Measurements from ENCODE around the gene ACTN2. TPM values are rescaled to one million over a fixed set of nuclear protein-coding genes. Genes with fewer than 3 reads are reported as not detected.
"Not testable (repeated sequence)": the region's sequence is repeated elsewhere in the genome, so short reads cannot be mapped to it uniquely, and the experiment has no call there.

ACTN2 gene
- polyA plus RNA-seq, 1 donor = 3.1 TPM

DNA sequence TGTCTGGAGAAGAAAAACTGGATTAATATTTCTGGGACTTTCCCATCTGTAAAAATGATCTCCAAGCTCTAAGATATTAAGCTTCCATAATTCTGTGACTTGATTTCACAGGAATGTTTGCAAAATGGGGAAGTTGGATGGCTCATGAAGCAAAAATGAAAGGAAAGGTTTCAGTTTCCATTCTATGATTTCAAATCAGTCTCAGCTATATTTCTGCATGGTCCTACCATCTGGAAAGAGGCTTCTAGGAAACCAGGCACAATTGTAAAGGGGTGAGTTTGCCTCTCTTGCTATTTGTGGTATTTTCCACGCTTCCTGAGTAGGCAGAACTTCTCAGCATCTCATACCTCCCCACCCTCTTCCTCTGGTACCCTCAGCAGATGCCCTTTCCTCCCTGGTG lies 22.4 kb upstream of the ACTN2 start:
- Histone ChIP-seq H3K4me3 (ENCODE audit: low read length) (no peak overlapping the region), H3K4me1 (ENCODE audit: control insufficient read depth, insufficient read depth, low read length) (no peaks in the 10 kb centered on the region), H3K36me3 (ENCODE audit: control insufficient read depth, insufficient read depth, low read length) (no peaks in the 10 kb centered on the region), H3K27ac (ENCODE audit: low read length) (no peak overlapping the region), H3K9me3 (ENCODE audit: control insufficient read depth, low read depth, low read length) (no peaks in the 10 kb centered on the region), H3K27me3 (ENCODE audit: control insufficient read depth, insufficient read depth, low read length) (no peaks in the 10 kb centered on the region)
- no peak for DNase-seq
- WGBS (ENCODE audit: insufficient coverage, low lambda C conversion rate) = no CpG with 5 or more reads among the region's 1 CpG

GRCh38 chr1:236668909-236669308 lies 17.4 kb upstream of the ACTN2 start:
- not testable (repeated sequence) for H3K9me3 ChIP-seq (ENCODE audit: control insufficient read depth, low read depth, low read length); H3K27ac ChIP-seq (ENCODE audit: low read length); H3K36me3 ChIP-seq (ENCODE audit: control insufficient read depth, insufficient read depth, low read length); H3K27me3 ChIP-seq (ENCODE audit: control insufficient read depth, insufficient read depth, low read length); H3K4me3 ChIP-seq (ENCODE audit: low read length); H3K4me1 ChIP-seq (ENCODE audit: control insufficient read depth, insufficient read depth, low read length); DNase-seq
- WGBS (ENCODE audit: insufficient coverage, low lambda C conversion rate) = 100% methylated on average over 3 of the region's 5 CpGs

DNA sequence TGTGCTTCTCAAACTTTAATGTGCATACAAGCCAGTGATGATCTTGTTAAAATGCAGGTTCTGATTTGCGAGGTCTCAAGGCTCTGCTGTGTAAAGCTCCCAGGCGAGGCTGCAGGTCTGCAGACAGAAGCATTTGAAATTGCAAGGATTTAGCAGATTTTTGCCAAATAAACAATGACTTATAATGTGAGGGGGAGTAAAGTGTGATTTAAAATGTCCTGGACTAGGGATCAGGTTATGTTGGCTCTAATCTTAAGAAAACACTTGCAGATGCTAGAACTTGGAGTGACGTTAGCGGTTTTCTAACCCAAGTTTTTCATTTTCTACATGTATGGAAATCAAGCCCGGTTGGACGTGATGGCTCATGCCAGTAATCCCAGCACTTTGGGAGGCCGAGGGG lies 16.2 kb upstream of the ACTN2 start:
- Histone ChIP-seq H3K27me3 (ENCODE audit: control insufficient read depth, insufficient read depth, low read length) (peaks cover 6% of the 10 kb centered on the region), H3K4me1 (ENCODE audit: control insufficient read depth, insufficient read depth, low read length) (no peaks in the 10 kb centered on the region), H3K9me3 (ENCODE audit: control insufficient read depth, low read depth, low read length) (no peaks in the 10 kb centered on the region), H3K36me3 (ENCODE audit: control insufficient read depth, insufficient read depth, low read length) (no peaks in the 10 kb centered on the region), H3K4me3 (ENCODE audit: low read length) (no peak overlapping the region), H3K27ac (ENCODE audit: low read length) (no peak overlapping the region)
- no peak for DNase-seq
- WGBS (ENCODE audit: insufficient coverage, low lambda C conversion rate) = 100% methylated on average over 1 of the region's 7 CpGs

DNA sequence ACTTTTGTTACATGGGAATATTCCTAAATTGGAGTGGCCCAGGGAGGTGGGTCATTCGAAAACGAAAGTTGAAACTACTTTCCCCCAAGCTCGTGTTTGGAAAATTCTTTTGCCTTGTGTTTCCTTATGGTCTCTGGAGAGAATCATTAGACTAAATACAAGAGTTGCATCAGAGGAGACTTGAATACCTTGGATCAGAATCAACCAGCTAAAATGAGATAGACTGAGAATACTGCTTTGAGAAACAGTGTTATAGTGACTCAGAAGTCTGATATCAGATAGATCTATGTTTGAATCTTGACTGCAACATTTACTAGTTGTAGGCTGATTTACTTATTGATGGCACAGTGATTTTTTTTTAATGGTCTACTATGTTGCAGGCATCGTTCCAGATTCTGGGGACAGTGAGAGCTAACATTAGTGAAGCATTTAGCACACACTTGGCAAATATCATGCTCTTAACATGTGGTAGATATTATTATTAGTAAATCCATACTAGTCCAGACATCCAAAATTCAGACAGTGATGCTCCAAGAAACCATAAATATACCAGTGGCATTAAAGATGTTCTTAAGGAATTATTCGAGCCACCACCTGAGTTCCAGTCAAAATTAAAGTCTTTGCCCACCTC lies 12.9 kb upstream of the ACTN2 start:
- no peak for DNase-seq
- WGBS (ENCODE audit: insufficient coverage, low lambda C conversion rate) = 57% methylated on average over 1 of the region's 5 CpGs
- Histone ChIP-seq H3K4me1 (ENCODE audit: control insufficient read depth, insufficient read depth, low read length) (no peaks in the 10 kb centered on the region), H3K4me3 (ENCODE audit: low read length) (no peak overlapping the region), H3K27ac (ENCODE audit: low read length) (no peak overlapping the region), H3K27me3 (ENCODE audit: control insufficient read depth, insufficient read depth, low read length) (peaks cover 6% of the 10 kb centered on the region), H3K36me3 (ENCODE audit: control insufficient read depth, insufficient read depth, low read length) (no peaks in the 10 kb centered on the region), H3K9me3 (ENCODE audit: control insufficient read depth, low read depth, low read length) (no peaks in the 10 kb centered on the region)

- H3K9me3 ChIP-seq (ENCODE audit: control insufficient read depth, low read depth, low read length) = no peaks in the 10 kb centered on the region
- no peak overlapping the region for H3K27ac ChIP-seq (ENCODE audit: low read length)
- WGBS (ENCODE audit: insufficient coverage, low lambda C conversion rate) = 100% methylated on average over 2 of the region's 3 CpGs
- H3K36me3 ChIP-seq (ENCODE audit: control insufficient read depth, insufficient read depth, low read length) = no peaks in the 10 kb centered on the region
- H3K27me3 ChIP-seq (ENCODE audit: control insufficient read depth, insufficient read depth, low read length) = peaks cover 7% of the 10 kb centered on the region
- no peak for DNase-seq
- no peak overlapping the region for H3K4me3 ChIP-seq (ENCODE audit: low read length)
- H3K4me1 ChIP-seq (ENCODE audit: control insufficient read depth, insufficient read depth, low read length) = no peaks in the 10 kb centered on the region
Observed at GRCh38 chr1:236677641-236678235, 8.6 kb upstream of the ACTN2 start.

DNA sequence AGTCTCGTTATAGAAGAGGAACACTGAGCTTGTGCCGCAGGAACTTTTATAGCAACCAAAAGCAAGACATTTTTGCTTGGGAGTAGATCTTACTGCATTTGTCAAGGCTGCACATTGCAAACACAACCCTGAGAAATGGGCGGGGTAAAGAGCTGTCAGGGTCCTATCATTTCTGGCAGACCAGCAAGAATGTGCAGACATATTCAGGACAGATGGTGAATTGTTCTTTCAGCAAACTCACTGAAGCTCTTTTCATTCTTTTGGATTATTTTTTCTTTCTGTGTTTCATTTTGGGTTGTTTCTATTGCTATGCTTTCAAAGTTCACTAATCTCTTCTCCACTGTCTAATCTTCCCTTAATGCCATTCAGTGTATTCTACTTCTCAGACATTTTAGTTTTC lies 5.1 kb upstream of the ACTN2 start:
- peaks cover 6% of the 10 kb centered on the region for H3K27me3 ChIP-seq (ENCODE audit: control insufficient read depth, insufficient read depth, low read length)
- no peaks in the 10 kb centered on the region for H3K36me3 ChIP-seq (ENCODE audit: control insufficient read depth, insufficient read depth, low read length)
- H3K4me1 ChIP-seq (ENCODE audit: control insufficient read depth, insufficient read depth, low read length) = no peaks in the 10 kb centered on the region
- H3K27ac ChIP-seq (ENCODE audit: low read length) = no peak overlapping the region
- H3K9me3 ChIP-seq (ENCODE audit: control insufficient read depth, low read depth, low read length) = peaks cover 7% of the 10 kb centered on the region
- no peak for DNase-seq
- no peak overlapping the region for H3K4me3 ChIP-seq (ENCODE audit: low read length)
- WGBS (ENCODE audit: insufficient coverage, low lambda C conversion rate) = 80% methylated on average over 1 of the region's 3 CpGs

- WGBS (ENCODE audit: insufficient coverage, low lambda C conversion rate) = 92% methylated on average over 5 of the region's 12 CpGs
- Histone ChIP-seq H3K27me3 (ENCODE audit: control insufficient read depth, insufficient read depth, low read length) (peaks cover 33% of the 10 kb centered on the region), H3K4me1 (ENCODE audit: control insufficient read depth, insufficient read depth, low read length) (peaks cover 9% of the 10 kb centered on the region), H3K27ac (ENCODE audit: low read length) (no peak overlapping the region), H3K36me3 (ENCODE audit: control insufficient read depth, insufficient read depth, low read length) (no peaks in the 10 kb centered on the region), H3K9me3 (ENCODE audit: control insufficient read depth, low read depth, low read length) (peaks cover 7% of the 10 kb centered on the region), H3K4me3 (ENCODE audit: low read length) (no peak overlapping the region)
- peak in 1 of 2 donors; percentile 10 for DNase-seq
Observed at GRCh38 chr1:236685205-236685916, 938 bp upstream of the ACTN2 start.

- peaks cover 7% of the 10 kb centered on the region for H3K9me3 ChIP-seq (ENCODE audit: control insufficient read depth, low read depth, low read length)
- peaks cover 30% of the 10 kb centered on the region for H3K27me3 ChIP-seq (ENCODE audit: control insufficient read depth, insufficient read depth, low read length)
- H3K4me1 ChIP-seq (ENCODE audit: control insufficient read depth, insufficient read depth, low read length) = peaks cover 9% of the 10 kb centered on the region
- H3K27ac ChIP-seq (ENCODE audit: low read length) = no peak overlapping the region
- WGBS (ENCODE audit: insufficient coverage, low lambda C conversion rate) = no CpG with 5 or more reads among the region's 31 CpGs
- H3K4me3 ChIP-seq (ENCODE audit: low read length) = peak overlapping the region; percentile 22
- DNase-seq = no peak
- H3K36me3 ChIP-seq (ENCODE audit: control insufficient read depth, insufficient read depth, low read length) = no peaks in the 10 kb centered on the region
Observed at GRCh38 chr1:236686815-236687160, 489 bp downstream of the ACTN2 start.

DNA sequence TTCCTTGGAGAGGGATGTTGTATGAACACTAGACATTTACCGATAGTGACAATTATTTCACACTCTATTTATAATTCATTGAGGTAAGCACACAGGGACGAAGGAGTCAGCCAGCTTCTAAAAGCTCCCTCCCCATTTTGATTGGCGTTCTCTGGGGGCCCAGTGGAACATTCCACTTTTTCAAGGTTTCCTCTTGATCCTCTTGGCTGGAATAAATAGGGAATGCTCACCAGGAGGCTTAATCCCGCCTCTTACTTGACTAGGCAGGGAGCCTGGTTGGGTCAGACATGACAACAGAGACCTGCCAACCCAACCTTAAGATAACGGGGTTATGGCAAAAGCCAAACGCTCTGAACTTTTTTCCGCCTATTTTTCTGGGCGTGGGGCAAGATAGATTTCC lies 974 bp downstream of the ACTN2 start:
- Histone ChIP-seq H3K9me3 (ENCODE audit: control insufficient read depth, low read depth, low read length) (peaks cover 7% of the 10 kb centered on the region), H3K4me3 (ENCODE audit: low read length) (no peak overlapping the region), H3K27me3 (ENCODE audit: control insufficient read depth, insufficient read depth, low read length) (peaks cover 30% of the 10 kb centered on the region)

DNA sequence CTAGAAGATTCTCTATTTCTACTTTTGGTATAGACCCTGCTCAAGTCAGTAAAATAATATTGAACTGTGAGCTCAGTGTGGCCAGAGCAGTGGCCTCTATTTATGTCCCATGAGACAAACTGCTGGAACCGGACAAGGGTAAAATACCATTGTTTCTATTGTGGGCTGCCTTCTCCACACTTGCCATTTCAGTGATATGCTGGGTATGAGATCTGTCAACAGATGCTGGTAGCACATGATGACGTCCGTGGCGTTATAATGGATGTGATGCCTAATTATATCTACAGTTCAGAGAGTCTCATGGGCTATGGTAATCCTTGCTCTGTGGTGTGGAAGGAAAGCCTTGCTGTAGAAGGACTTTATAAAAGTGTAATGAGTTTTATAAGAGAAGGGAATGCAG lies 2.4 kb downstream of the ACTN2 start:
- Histone ChIP-seq H3K4me3 (ENCODE audit: low read length) (no peak overlapping the region), H3K36me3 (ENCODE audit: control insufficient read depth, insufficient read depth, low read length) (no peaks in the 10 kb centered on the region), H3K27ac (ENCODE audit: low read length) (no peak overlapping the region), H3K27me3 (ENCODE audit: control insufficient read depth, insufficient read depth, low read length) (peaks cover 34% of the 10 kb centered on the region), H3K9me3 (ENCODE audit: control insufficient read depth, low read depth, low read length) (peaks cover 7% of the 10 kb centered on the region), H3K4me1 (ENCODE audit: control insufficient read depth, insufficient read depth, low read length) (peaks cover 9% of the 10 kb centered on the region)
- DNase-seq = no peak
- no CpG with 5 or more reads among the region's 4 CpGs for WGBS (ENCODE audit: insufficient coverage, low lambda C conversion rate)

More for the DNA sequence above, 974 bp downstream of the ACTN2 start:
- Histone ChIP-seq H3K27ac (ENCODE audit: low read length) (no peak overlapping the region), H3K4me1 (ENCODE audit: control insufficient read depth, insufficient read depth, low read length) (peaks cover 9% of the 10 kb centered on the region), H3K36me3 (ENCODE audit: control insufficient read depth, insufficient read depth, low read length) (no peaks in the 10 kb centered on the region)
- DNase-seq = no peak
- 93% methylated on average over 3 of the region's 8 CpGs for WGBS (ENCODE audit: insufficient coverage, low lambda C conversion rate)
